HG03108 (cell line): ENCODE measurements around the gene TMEM86B.
"Not testable (repeated sequence)": the region's sequence is repeated elsewhere in the genome, so short reads cannot be mapped to it uniquely, and the experiment has no call there.

Source experiments
- ATAC-seq: cut with Tn5 transposase; IDR thresholded peaks from one replicate; pipeline ENCODE4 v1.9.1; 2021; ENCODE audit warnings: moderate library complexity; ENCODE audit not compliant: unreplicated experiment

Gene TMEM86B

GRCh38 chr19:55242517-55242916 lies 14.0 kb upstream of the TMEM86B start:
- no peak for ATAC-seq

GRCh38 chr19:55241935-55242464 lies 13.4 kb upstream of the TMEM86B start:
- ATAC-seq, result no peak

GRCh38 chr19:55241143-55241934 lies 12.8 kb upstream of the TMEM86B start:
- no peak for ATAC-seq

- ATAC-seq, result no peak
Measured at GRCh38 chr19:55240713-55241020, 12.1 kb upstream of the TMEM86B start.

GRCh38 chr19:55239004-55239403 lies 10.4 kb upstream of the TMEM86B start:
- no peak for ATAC-seq

DNA sequence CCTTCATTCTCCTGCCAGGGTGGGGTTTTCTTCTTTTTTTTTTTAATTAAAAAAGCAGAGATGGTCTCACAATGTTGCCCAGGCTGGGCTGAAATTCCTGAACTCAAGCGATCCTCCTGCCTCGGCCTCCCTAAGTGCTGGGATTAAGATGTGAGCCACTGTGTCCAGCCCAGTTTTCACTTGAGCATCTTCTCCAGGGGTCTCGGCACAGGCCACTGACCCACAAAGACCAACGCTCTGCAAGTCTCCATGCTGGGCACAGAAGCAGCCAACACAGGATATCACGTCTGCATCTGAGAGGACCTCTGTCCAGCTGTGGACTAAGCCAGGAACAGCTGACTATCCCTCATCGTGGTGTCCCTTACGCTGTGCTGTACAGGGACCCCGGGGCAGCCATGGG lies 9.5 kb upstream of the TMEM86B start:
- ATAC-seq, result no peak

GRCh38 chr19:55232986-55233385 lies 4.4 kb upstream of the TMEM86B start:
- no peak for ATAC-seq

DNA sequence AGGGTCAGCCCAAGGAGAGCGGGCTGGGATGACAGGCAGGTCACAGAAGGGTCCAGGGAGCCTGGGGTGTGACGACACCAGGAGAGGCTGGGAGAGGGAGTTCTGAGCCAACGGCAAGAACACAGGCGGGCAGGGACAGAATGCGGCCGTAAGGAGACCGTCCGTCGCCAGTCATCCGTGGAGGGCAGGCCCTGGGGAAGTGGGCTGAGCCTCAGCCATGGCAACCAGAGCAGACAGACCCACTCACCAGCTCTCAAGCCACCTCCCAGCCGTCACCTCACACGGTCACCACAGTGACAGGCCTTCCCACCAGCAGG lies 3.7 kb upstream of the TMEM86B start:
- no peak for ATAC-seq

GRCh38 chr19:55231391-55232285 lies 3.1 kb upstream of the TMEM86B start:
- ATAC-seq, result no peak

DNA sequence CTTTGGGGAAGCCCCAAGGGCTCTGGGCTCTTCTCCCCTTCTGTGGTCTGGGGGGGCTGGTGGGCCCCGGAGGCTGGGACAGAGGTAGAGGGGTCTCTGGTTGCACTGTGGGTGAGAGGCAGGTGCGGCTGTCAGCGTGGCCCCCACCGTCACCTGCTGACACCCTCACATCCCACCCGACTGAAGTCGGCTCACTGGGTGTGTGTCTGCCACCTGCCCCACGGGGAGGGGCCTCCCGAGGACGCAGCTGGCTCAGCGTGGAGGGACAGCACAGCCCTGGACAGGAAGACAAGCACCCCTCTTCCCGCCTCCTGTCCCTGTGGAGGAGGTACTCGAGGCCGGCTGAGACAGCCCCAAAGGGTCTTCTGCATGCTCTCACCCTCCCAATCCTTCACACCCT lies 2.2 kb upstream of the TMEM86B start:
- no peak for ATAC-seq

DNA sequence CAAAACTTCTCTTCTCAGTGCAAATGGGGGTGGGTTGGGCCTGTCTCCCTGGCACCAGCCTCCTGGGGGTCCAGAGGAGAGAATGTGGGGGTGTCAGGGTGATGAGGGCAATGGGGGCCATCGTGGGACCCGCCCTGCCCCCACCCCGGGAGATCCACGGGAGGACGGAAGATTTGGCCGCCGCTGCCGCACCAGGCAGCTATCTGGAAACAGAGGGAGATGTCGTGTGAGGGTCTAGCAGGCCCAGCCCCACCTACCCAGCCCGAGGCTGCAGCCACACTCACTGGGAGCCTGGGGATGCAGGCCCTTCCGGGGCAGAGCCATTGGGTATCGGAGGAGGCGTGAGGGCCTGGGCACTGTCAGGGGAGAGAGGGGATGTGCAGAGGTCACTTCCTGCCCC lies 1.8 kb upstream of the TMEM86B start:
- ATAC-seq, result no peak

GRCh38 chr19:55229789-55230182 lies 1.2 kb upstream of the TMEM86B start:
- ATAC-seq, result no peak

DNA sequence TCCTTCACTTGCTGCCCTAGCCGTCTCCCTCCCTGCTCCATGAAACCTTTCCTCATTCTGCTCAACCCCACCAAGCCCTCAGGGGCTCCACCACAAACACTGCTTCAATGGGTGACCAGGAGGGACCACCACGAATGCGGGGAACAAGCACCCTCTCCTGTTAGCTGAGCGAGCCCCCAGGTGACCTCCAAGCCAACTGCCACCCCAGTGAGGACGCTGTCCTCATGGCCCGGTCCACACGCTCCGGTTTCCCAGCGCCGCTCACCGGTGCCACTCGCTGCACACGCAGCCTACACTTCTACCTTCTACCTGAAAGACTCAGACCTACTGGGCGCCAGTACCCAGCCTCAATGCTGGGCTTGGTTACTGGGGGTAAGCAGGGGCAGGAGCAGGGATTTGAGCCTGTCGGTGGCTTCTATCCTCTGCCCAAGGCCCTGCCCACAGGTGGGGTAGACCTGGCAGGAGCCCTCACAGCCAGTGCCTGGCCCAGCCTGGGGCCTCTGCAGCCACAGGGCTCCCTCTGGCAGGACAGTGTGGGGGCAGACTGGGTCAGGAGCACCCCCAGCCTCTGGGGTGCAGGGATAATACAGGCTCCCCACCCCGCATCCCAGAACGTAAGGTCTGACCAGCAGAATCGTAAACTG lies 704 bp upstream of the TMEM86B start:
- ATAC-seq, result no peak

GRCh38 chr19:55228015-55228391 lies 560 bp downstream of the TMEM86B start:
- no peak for ATAC-seq

DNA sequence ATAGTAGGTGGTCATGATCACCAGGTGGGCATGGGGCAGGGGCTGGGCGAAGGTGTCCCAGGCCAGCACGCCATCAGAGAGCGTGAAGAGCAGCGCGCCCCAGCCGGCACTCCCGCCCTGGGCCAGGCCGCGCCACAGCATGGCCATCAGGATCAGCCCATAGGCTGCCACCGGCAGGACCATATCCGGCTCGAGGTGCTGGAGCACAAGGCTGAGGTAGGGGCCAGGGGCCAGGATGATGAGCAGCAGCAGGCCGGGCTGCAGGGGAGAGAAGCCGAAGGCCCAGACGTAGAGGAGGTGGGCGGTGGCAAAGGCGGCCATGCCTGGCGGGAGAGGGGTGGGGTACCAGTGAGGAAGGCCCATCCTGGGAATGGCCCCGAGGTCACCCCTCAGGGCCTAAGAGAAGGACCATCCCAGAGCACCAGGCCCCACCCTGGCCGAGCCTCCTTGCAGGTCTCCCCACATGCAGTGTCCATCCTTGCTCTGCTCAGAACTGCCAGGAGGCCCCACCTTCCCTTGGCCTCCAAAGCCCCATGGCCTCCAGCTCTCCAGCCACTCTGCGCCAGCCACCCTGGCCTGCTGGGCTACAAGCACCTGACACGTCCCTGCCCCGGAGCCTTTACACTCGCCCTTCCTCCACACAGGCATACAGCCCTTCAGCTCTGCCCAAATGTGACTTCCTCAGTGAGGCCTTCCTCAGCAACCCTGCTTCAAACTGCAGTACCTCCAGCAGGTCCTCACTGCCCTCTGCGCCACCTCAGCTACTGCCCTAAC lies 1.1 kb downstream of the TMEM86B start:
- no peak for ATAC-seq

DNA sequence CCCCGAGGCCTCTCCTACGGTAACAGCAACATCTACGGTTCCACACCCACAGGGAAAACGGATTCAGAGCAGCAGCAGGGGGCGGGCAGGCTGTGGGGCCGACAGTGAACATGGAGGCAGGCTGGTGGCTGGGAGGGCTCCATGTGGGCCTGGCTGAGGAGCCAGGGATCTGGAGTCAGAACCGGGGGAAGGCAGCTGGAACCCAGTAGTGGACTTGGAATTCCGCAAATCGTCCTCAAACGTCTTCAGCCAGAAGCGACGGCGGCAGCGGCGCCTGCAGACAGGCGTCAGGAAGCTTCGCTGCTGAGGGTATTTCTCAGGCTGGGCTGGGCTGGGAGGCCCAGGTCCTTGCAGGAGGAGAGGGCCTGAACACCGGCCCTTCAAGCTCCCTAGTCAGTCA lies 1.8 kb downstream of the TMEM86B start:
- ATAC-seq, result no peak

DNA sequence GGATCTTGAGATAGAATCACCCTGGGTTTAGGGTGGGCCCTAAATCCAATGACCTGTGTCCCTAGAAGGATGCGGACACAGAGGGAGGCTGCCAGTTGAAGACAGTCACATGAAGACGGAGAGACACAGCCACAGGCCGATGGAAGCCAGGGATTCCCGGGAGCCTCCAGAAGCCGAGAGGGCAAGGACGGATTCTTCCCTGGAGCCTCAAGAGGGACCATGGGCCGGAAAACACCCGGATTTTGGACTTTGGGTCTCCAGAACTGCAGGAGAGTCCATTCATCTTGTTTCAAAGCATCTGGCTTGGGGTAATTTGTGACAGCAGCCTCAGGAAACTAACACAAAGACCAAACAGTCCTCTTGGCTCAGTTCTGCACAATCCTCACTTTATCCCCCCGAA lies 2.3 kb downstream of the TMEM86B start:
- ATAC-seq, result no peak

- ATAC-seq, result no peak
Measured at GRCh38 chr19:55225415-55225958, 3.1 kb downstream of the TMEM86B start.

GRCh38 chr19:55224679-55225414 lies 3.7 kb downstream of the TMEM86B start:
- not testable (repeated sequence) for ATAC-seq

DNA sequence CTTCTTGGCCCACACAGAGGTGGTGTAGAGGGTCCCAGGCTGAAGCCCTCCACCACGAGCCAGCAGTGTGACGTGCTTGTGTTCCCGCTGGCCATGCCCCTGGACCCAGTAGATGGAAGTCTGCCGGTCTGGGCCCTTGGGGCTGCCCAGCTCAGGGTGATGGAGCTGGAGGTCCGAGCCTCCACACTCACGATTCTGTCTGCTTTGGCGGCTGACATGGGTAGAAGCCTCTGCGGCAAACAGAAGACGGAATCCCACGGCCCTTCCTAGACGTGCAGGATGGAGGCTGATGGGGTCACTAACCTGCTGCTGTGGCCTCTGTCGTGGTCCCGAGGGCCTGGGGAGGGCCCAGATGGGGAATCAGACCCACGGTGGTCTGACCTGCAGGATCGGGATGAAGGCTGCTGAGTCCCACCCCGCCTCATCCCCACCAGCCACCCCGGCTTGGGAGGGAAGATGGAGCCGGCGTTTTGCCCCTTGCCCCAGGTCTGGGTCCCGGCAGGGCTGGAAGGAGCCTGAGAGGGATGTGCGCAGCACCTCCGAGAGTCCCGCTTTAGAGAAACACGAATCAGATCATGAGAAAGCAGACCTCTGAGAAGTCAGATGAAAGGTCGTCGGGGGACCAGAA lies 4.4 kb downstream of the TMEM86B start:
- no peak for ATAC-seq
